Suppressor macrophage treated with lipopolysaccharide for 4 hours (primary cell): ENCODE data around the gene PIEZO1.
A peak's percentile ranks its signal among the peaks of the same experiment; 100 is the strongest.
"Not testable (repeated sequence)": the region's sequence is repeated elsewhere in the genome, so short reads cannot be mapped to it uniquely, and the experiment has no call there.

Experiments used
- DNase-seq: peaks from one replicate; pipeline ENCODE4 v3.0.0-alpha.2; 2020

Gene PIEZO1

DNA sequence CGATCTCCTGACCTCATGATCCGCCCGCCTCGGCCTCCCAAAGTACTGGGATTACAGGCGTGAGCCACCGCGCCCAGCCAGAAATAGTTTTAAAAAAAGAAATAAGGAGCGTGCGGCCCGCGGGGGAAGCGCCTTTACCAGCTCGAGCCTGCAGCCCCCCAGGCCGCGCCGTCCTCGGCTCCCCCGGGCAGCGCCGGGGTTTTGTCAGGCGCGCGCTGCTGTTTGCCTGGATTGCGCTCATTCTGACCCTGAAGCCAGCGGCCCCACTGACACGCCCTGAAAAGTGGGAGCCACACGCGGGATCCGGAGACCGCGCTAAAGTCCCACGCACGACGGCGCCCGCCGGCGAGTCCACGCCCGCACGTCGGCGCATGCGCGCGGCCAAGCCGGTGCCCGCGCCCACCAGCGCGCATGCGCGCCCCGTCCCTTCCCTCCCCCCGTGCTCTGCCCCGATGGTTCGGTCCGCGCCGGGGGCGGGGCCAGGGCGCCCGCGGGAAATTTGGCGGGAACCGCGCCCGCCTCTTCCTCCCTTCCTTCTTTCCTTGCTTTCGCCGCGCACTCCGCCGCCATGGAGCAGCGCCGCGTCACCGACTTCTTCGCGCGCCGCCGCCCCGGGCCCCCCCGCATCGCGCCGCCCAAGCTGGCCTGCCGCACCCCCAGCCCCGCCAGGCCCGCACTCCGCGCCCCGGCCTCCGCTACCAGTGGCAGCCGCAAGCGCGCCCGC lies 18.4 kb upstream of the PIEZO1 start, which contains the start of gene CDT1:
Gene CDT1 (plus strand): TSS at position 526 of the 724 bp plus-strand sequence. CDS start 43 bp downstream, at position 569.
- peak; percentile 96 for DNase-seq

DNA sequence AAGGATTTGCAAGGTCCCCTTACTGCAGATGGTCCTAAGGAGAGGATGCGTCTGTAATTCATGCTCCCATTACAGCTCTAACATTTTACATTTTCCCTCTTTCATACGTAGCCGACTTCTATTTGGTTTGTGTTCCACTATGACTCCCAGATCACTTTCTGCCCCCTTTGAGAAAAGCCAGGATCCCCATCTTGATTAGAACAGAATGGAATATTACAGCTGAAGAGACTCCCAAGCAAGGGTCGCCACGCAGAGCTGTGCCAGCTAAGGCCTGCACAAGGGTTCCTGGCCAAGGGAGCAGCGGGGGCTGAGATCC lies 15.2 kb upstream of the PIEZO1 start:
- DNase-seq = no peak

DNA sequence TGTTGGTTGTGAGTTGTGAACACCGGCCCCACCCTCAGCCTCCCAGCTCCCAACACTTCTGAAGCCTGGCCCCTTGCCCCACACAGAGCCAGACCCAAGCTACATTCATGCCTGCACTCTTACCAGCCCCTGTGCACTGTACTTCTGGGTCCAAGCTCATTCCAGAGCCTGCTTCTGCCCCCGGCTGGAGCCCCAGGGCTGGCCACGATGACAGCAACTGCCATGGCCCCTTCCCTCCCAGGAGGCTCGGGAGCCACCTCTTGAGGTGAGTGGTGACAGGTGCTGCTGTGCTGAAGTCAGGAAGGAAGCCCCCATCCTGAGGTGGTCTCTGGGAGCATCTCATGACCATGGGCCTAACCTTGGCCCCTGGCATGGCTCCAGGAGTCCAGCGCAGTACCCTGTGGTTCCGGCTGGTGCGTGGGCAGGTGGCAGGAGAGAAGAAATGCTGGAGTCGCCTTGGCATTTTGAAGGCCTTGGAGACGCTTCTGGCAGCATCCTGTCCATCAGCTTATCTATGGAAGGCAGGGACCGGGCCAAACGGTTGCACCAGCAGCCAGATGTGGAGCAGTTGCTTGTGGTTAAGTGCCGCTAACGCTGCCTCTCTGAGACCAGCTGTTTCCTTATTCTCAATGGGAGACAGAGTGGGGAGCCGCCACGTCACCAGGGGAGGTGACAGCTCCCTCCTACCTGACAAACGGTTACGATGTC lies 14.7 kb upstream of the PIEZO1 start:
- DNase-seq = no peak

DNA sequence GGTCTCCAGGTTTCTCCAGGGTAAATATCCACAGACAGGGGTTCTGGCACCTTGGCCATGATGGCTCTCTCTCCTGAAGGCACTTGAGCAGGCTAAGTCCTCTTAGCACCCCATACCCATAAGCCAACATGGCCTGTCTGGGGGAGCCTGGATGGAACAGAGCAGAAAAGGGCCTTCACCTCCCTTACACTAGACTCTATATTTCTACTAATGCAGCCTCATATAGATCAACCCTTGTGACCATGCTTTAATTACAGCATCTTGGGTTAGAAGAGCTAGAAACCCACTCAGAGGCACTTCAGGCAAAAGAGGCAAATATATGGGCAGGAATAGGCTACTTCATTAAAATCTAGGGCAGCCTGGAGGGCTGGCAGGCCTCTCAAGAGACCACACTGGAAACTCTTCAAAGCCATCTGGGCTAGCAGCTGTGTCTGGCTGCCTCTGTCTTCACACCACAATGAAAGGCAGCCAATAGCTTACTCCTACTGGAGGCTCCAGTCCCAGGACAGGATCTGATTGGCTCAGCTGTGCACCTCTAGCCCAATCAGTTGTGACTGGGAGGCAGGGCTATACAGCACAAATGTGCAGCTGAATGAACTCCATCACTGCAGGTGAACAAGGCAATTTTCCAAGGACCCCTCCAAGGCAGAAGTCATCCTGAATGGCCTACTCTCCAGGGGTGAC lies 13.9 kb upstream of the PIEZO1 start:
- no peak for DNase-seq

DNA sequence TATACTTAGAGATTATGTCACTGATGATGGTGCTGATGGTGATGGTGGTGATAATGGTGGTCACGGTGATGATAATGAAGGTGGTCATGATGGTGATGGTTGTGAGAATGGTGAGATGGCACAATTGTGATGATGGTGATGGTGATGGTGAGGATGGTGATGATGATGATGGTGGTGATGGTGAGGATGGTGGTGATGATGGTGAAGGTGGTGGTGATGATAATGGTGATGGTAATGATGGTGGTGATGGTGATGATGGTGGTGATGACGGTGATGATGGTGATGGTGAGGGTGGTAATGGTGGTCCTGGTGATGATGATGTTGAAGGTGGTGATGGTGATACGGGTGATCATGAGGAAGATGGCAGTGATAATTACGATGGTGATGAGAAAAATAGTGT lies 13.1 kb upstream of the PIEZO1 start:
- no peak for DNase-seq

DNA sequence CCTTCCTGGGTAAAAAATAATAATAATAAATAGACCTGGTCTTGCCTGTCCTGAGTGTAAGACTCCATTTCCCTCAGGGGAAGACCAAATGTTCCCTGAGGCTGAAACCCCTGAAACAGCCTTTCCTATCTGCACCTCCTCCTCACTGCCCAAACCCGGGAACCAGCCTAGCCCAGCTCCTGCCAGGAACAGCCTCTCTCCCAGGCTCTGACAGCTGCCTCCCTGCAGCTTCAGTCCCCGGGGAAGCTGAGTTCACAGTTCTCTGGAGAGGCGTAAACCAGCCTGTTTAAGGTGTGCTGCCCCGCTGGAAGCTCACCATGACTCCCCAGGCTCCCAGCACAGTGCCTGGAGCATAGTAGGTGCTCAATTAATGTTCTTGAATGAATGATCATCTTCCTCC lies 11.3 kb upstream of the PIEZO1 start:
- DNase-seq = no peak

DNA sequence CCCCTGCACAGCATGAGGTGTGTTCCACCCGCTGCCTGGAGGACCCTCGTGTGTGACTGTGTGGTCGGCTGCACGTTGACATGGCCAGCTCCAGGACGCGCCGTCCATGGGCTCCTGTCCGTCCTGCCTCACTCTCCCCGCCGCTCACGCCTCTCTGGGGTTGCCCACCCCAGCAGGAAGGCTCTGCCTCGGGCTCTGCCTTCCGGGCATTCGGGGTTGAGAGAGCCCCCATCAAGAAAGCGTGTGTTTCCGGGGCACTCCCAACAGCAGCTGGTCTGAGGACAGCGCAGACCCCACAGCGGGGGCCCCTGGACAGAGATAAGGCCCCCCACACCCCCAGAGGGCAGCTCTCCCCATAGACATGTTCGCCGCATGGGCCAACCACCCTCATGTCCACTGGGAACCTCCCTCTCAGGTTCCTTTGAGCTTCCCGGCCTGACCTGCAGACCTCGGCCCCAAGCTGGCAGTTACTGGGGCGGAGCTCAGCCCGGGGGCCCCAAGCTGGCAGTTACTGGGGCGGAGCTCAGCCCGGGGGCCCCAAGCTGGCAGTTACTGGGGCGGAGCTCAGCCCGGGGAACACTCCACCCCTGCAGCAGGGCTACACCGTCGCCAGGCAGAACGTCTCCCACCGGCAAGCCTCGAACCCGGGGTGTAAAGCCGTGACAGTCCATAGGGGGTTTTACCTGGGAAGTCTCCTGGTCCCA lies 8.4 kb upstream of the PIEZO1 start:
- no peak for DNase-seq

DNA sequence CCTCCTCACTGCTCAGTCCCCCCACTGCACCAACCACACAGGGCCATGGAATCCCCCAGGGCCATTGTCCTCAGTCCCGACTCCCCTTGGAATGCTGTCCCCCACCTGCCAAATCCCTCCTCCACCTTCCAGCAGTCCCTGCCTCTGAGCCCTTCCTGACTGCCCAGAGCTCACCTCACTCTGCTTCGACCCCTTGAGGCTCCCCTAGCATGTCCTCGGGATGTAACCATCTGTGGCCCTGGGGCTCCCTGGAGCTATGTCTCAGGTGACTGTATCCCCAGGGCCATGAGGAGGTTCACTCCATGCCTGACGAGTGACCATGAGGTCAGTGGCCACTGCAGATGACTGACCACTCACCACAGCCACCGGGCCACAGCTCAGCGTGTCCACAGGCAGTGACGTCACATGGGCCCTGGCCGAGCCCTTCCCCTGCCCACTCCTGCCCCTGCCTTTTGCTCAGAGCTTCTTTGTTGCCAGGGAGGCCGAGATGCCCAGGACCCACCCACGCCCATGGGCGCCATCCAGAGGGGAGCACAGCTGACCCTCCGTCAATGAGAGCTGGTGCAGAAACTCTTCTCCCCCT lies 7.7 kb upstream of the PIEZO1 start:
- peak; percentile 50 for DNase-seq

DNA sequence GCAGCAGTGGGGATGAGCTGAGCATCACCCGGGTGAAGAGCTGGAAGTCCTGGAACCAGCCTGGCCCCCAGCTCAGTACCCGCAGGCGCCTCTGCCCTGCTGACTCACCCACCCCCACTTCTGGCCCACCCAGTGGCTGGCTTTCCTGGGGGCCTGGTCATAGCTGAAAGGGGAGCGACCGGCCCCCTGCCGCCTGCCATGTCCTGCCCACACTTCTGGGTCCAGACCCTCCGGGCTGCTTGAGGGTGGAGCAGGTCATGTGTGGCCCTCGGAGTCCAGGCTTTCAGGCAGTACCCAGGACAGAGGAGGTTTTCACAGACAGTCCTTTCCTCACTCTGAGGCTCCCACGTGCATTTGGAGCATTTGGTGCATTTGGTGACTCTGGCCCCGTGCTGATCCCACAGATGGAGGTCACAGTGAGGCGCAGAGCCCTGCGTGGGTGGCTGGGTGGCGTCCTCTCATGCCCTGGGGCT lies 7.1 kb upstream of the PIEZO1 start:
- peak; percentile 64 for DNase-seq

DNA sequence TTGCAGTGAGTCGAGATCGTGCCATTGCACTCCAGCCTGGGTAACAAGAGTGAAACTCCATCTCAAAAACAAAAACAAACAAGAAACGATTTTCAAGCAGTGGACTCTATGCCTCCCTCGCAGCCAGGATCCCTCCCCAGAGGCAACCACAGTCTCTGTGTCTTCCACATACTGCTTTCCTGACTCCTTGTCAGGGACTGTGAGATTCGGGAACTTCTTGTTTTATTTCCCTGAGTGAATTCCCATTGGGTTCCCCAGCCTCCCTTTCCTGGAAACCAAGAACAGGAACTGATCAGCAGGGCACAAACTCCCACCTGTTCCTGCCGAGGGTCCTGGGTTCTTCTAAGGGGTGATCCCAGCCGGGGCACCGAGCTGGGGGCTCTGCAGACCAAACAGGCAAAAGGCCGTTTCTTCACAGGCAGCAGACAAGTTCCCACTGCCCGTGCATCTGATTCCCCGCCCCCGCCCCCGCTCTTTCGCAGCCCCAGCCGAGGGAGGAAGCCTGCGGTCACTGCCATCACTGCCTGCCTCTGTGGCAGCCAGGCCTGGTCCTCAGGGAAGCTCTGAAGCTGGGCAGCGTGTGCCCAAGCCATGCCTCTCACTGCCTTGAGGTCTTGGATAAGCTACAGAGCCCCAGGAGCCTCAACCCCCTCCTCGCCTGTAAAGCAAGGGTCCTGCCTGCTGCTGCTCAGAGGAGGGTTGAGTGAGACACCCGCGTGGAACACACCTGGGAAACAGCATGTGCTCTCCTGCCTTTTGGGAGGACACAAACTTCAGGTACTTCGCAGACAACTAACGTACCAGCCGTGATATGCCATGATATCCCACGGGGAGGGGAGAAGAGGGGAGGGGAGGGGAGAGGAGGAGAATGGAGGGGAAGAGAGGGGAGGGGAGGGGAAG lies 5.5 kb upstream of the PIEZO1 start:
- DNase-seq = peak; percentile 89

DNA sequence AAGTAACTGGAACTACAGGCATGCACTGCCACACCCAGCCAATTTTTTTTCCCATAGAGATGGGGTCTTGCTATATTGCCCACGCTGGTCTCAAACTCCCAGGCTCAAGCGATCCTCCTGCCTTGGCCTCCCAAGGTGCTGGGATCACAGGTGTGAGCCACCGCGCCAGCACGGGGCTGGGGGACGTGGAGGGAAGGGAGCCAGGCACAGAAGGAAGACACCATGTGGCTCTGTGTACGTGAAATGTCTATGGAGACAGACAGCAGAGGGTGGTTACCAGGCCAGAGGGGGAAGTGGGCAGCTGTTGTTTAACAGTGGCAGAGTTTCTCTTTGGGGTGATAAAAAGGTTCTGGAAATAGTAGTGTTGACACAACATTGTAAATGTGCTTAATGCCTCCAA lies 4.6 kb upstream of the PIEZO1 start:
- peak; percentile 73 for DNase-seq

DNA sequence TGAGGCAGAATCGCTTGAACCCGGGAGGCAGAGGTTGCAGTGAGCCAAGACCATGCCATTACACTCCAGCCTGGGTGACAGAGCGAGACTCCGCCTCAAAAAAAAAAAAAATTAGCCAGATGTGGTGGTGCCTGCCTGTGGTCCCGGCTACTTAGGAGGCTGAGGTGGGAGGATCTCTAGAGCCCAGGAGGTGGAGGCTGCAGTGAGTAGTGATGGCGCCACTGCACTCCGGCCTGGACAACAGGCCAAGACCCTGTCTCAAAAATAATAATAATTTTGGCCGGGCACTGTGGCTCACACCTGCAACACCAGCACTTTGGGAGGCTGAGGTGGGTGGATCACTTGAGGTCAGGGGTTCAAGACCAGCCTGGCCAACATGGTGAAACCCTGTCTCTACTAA lies 3.7 kb upstream of the PIEZO1 start:
- DNase-seq = not testable (repeated sequence)

DNA sequence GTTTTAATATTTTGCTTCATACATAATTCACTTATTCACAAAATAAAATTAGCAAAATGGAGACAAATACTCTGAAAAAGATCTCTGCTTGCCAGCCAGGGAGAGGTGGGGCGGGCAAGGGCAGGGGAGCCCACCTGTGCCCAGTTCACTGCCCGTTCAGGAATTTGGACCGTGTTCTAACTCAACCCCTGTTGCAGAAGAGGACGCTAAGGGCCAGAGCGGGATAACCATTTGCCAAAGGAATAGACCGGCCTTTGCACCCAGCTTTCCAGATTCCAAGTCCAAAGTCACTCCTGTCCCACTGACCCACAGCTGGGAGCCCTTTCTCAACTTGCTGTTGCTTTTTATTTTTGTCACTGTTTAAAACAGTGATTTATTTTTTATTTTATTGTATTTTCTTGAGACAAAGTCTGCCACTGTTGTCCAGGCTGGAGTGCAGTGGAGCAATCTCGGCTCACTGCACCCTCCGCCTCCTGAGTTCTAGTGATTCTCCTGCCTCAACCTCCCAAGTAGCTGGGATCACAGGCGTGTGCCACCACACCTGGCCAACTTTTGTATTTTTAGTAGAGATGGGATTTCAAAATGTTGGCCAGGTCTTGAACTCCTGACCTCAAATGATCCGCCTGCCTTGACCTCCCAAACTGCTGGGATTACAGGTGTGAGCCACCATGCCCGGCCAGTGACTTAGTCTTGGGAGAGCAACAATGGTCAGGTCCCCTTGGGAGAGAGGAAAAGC lies 2.7 kb upstream of the PIEZO1 start:
- DNase-seq = no peak

DNA sequence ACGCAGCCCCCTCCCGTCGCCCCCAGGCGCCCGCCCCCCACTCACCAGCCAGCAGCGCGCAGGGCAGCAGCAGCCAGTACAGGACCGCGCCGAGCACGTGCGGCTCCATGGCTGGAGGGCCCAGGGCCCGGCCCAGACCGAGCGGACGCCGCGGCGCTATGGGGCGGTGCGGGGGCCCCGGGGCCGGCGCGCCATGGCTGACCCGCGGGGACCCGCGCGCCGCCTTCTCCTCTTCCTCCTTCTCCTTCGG lies 239 bp downstream of the PIEZO1 start:
- no peak for DNase-seq

DNA sequence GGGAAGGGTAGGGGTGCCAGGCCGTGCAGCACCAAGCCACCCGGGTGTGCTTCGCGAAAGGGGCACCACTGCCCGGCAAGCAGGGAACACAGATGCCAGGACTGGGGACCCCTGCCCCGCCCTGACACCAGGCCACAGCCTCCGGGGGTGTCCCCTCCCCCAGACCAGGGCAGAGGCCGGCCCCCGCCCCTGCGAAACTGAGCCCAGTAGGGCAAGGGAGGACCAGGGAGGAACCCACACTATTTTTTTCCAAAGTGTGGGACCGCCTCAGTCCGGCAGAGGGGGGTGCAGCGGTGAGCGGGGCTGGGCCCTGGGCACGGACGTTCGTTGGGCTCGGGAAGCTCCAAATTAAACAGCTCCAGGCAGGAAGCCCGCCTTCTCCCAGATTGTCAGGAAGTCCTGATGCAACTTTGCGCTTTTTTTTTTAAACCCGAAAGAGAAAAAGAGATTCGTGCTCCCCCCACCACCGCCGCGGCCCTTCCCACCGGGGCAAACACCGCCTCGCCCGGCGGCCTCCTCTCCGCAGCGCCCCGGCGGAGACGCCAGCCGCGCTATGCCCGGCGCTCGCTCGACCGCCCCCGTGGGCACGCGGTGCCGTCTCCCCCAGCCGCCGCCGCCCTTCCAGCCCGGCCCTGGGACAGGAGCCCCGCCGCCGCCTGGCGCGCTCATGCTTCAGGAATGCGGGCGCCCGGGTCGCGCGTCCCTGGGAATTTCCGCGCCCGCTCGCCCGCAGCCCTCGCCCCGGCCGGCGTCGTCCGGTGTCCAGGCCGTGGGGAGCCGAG lies 755 bp downstream of the PIEZO1 start:
- peak; percentile 71 for DNase-seq

DNA sequence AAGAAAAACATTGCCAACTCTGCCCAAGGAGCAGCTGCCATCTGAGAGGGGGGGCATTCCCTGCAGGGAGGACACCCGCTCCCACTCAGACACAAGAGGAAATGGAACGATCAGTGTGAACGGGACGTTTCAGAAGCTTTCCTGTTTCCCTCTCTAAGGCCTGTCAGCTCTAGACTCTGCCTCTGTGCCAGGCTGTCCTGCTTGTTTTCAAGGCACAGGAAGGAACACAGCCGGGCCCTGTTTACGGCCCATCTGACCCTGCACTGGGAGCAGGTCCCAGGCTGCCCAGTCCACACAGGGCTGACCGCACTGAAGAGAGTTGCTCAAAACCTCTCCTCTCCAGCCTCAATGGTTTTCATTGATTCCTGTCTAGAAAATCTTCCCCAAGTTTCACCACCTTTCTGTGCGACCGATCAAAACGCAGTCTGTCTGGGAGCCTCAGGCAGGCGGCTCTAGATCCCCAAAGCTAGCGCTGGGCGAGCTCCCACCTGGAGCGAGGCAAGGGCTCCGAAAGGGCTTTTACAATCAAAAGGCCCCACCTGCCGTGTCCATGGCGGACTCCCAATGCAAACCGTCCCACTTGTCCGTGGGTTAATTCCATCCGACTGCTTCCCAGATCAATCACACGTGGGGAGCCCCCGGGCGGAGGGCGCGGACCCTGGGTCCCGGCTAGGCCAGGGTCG lies 1.5 kb downstream of the PIEZO1 start:
- peak; percentile 56 for DNase-seq

DNA sequence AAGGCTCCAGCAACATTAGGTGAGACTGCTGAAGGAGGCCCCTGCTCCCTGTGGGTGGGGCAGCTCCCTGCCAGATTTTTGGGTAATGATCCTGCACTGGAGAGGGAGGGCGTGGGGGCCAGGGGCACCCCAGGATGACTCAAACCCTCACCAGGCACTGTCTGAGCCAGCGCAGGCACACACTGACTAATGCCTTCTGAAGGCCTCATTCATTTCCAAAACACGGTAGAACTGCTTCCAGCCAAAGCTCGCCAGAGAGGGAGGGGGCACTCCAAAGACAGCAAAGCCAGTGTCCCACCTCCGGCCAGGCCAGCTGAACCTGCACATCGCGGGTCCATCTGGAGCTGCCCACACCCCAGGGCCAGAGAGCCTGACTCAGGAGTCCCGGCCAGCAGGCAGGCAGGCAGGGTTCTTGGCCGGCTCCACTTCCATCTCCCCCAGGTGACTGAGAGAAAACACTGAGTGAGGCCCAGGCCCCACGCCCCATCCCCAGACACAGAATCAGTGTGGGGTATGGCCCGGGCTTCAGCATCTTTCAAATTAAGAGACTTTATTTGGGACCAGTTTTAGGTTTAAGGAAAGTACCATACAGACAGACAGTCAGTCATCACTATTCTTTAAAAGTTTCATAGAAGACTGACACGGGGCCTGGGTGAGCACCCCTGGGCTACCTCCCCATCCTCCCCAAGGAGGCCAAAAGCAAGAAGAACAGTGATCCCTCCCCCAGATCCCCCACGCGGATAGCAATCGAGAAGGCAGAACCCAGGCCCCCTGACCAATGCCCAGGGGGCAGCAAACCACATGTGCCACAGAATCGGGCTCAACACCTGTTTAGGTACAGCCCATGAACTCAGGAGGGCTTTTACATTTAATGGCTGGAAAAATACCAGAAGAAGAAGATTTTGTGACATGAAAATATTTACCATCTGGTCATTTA lies 2.3 kb downstream of the PIEZO1 start:
- peak; percentile 72 for DNase-seq

DNA sequence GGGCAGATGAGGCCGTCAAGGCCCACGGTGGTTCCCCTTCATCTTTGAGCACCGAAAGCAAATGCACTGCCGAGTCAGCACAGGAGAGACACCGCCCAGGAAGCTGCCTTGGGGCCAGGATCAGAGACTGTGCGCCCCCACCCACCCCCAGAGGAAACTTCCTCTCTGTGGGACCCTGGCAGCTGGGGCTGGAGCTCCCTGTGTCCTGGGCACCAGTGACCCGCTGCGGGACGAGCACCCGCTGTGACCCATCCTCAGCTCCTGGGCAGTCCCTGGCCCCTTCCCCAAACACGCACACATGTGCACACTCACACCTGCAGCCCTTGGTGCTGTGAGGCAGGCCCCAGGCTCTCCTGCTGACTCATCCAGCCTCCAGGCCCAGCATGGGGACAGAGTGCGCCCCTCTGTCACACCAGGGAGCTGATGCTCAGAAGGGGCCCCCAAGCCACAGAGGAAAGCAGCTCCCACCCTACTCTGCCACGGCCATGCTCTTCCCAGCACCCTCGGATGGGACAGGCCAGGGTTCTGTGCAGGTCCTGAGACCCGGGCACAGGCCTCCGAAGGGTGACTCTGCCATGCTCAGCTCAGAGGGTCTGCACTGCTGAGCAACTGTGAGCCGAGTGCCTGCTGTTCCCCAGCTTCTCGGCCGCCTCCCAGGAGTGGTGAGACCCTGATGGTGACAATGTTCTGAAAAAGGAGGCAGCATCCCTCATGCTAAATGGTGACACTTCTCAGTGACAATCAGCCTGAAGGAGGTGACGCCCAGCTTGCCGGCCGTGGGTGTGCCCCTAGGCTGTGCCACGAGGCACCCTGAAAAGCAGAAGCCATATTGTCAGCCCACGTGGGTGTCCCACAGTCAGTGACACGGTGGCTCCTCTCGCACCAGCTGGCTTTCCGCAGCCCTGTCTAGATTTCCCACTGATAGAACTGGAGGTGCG lies 3.6 kb downstream of the PIEZO1 start:
- peak; percentile 86 for DNase-seq
